Right lung (tissue), 10 donors: Measurements from ENCODE around the gene TMEM238L. TPM values are rescaled to one million over a fixed set of nuclear protein-coding genes. Genes with fewer than 3 reads are reported as not detected.
"Not testable (repeated sequence)": the region's sequence is repeated elsewhere in the genome, so short reads cannot be mapped to it uniquely, and the experiment has no call there.

Source experiments
- DNase-seq, 2 donors: peaks; one replicate each; pipeline ENCODE4 v3.0.0-alpha.2; 2013
- long read RNA-seq, 8 donors: transcript quantifications; one replicate each; lab custom pipeline, GENCODE V29; 2026
- polyA plus RNA-seq, 5 donors: library from polyadenylated mRNA; unstranded; fragments of 120-200 nt; gene quantifications; one replicate each; pipeline versions ENCODE4 v1.2.1 to v1.2.3, GENCODE V29; 2013; ENCODE audit warnings: inconsistent platforms in 1 of 5, low replicate concordance in 1 of 5; ENCODE audit not compliant: insufficient read length in 5 of 5, insufficient read depth in 1 of 5

Gene TMEM238L, protein sequence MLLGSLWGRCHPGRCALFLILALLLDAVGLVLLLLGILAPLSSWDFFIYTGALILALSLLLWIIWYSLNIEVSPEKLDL
- under 1 TPM in 3 of 5 donors, not detected in 2; 0.12 to 0.36 (median 0.15) TPM for polyA plus RNA-seq
- long read RNA-seq, donor 1: 0 reads
- long read RNA-seq, donor 2: 0 reads
- long read RNA-seq, donor 3: 0 reads
- long read RNA-seq, donor 4: 0 reads
- long read RNA-seq, donor 5: 0 reads
- long read RNA-seq, donor 6: 0 reads
- long read RNA-seq, donor 7: 0 reads
- long read RNA-seq, donor 8: 0 reads

GRCh38 chr17:10803830-10804475 is at the start of gene TMEM238L:
Gene TMEM238L (minus strand): TSS chr17:10804099. CDS start chr17:10803963, 136 bp downstream.
- DNase-seq: no peak

DNA sequence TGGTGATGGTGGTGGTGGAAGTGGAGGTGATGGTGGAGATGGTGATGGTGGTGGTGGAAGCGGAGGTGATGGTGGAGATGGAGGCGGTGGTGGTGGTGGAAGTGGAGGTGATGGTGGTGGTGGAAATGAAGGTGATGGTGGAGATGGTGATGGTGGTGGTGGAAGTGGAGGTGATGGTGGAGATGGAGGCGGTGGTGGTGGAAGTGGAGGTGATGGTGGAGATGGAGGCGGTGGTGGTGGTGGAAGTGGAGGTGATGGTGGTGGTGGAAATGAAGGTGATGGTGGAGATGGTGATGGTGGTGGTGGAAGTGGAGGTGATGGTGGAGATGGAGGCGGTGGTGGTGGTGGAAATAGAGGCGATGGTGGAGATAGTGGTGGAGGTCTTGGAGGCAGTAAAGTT is 42.7 kb upstream of the TMEM238L start:
- not testable (repeated sequence) for DNase-seq

GRCh38 chr17:10845388-10845751 is 41.5 kb upstream of the TMEM238L start:
- no peak for DNase-seq

- peak; percentile 60 to 71 for DNase-seq
These were observed 40.9 kb upstream of the TMEM238L start for GRCh38 chr17:10844621-10845387.

GRCh38 chr17:10843811-10844210 is 39.9 kb upstream of the TMEM238L start:
- DNase-seq: peak in 1 of 2 donors; percentile 7

- no peak for DNase-seq
These were observed 38.8 kb upstream of the TMEM238L start for GRCh38 chr17:10842658-10843057.

DNA sequence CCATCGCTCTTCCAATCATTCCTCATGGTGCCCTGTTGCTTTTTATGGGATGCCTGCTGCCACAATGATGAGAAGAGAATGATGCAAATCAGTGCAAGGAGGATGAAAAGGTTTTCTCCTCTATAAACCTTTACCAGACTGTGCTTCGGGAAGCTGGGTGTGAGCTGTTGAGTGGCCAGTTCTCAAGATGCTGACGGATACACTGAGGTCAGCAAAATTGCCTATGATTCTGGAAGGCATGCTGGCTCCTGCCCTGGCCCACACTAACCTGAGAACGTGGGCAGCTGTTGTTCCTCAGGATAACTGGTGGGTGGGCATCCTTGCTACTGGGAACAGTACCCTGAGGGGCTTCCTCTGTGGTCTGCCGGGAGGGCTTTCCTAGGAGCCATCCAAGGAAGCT is 34.8 kb upstream of the TMEM238L start:
- no peak for DNase-seq

DNA sequence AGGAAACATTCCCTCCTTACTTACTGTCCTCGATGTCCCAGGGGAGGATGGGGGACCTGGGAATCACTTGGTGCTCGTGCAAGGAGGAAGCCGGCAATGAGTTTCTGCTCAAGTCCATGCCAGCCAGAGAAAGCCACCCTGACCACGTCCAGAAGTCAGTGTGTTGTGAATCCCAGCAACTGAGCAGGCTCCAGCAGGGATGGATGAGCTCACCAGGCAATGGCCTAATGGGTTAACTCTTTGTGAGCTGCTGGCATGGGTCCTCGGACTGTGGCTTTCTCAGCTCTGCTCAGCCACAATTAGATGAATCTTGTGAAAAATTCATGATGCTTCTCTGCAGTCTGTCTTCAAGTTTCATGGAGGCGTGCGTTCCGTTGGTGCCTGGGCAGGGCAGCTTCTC is 34.0 kb upstream of the TMEM238L start, which contains the start of gene PIRT:
Gene PIRT, minus strand, starts transcription at position 167 of the 400 bp plus-strand sequence. CDS start 12,442 bp downstream, outside the sequence.
- DNase-seq: no peak

GRCh38 chr17:10836966-10837590 is 33.2 kb upstream of the TMEM238L start:
- no peak for DNase-seq

DNA sequence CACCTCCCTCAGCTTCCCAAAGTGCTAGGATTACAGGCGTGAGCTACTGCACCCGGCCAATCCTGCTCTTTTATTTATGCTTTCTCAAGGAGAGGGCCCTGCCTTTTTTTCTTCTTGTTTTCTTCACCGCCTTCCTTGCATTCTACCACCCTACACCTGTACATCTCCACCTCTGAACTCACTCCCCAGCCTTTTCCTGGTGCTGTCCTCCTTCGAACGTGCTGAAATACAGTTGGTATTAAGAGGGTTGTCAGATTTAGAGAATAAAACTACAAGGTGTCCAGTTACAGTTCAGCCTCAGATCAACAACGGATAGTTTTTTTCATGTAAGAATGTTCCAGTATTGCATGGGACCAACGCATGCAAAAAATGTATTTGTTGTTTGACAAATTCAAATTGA is 32.2 kb upstream of the TMEM238L start:
- DNase-seq: no peak

GRCh38 chr17:10831696-10832095 is 27.8 kb upstream of the TMEM238L start:
- DNase-seq: no peak

GRCh38 chr17:10827898-10828552 is 24.1 kb upstream of the TMEM238L start:
- no peak for DNase-seq

GRCh38 chr17:10824874-10825273 is 21.0 kb upstream of the TMEM238L start:
- DNase-seq: no peak

DNA sequence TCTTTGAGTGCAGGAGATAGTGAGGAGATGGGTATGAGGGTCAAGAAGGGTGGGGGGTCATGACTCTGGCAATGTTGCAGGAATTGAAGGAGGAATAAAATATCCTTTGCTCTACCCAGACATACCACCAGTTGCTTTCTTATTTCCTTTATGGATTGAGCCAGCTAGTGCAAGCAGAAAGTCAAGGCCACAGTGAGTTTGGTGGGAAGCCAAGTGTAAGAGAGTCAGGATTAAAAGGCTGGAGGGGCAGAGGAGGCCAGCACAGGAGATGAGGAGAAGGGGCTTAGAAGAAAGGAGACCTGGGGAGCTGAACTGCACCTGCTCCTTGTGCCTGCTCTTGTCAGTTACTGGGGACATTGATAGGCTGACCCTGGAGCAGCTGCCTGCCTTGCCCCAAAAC is 17.9 kb upstream of the TMEM238L start:
- no peak for DNase-seq

GRCh38 chr17:10821054-10821453 is 17.2 kb upstream of the TMEM238L start:
- DNase-seq: no peak

- no peak for DNase-seq
These were observed 11.4 kb upstream of the TMEM238L start for GRCh38 chr17:10815319-10815718.

DNA sequence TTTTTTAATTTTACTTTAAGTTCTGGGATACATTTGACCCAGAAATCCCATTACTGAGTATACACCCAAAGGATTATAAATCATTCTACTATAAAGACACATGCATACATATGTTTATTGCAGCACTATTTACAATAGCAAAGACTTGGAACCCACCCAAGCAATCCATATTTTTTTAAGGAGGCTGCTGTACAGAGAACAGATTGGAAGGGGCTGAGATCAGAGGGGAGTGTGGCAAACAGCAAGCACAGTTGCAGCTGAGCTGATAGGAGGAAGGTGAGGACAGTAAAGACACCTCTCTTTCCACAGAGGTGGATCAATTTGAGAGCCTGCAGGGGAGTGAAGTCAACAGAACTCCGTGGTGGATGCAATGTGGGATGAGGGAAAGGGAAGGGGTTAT is 10.2 kb upstream of the TMEM238L start:
- DNase-seq: peak in 1 of 2 donors; percentile 32

DNA sequence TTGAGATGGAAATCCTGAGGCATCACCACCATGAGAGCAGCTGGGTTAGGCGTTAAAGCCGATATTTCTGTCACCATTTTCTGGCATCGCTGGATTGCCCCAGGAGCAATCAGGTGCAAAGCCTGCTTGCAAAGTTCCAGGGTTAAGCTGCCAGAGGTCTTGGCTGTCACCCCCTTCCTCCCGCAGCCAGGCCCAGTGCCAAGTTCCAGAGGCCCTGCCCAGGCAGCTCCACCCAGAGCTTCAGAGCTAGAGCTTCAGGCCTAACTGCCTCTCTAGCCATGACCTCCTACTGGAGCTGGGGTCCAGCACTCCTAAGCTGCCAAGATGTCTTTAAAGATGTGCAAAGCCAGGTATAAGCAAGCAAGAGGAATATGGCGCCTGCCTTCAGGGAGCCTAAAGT is 8.8 kb upstream of the TMEM238L start:
- DNase-seq: no peak

DNA sequence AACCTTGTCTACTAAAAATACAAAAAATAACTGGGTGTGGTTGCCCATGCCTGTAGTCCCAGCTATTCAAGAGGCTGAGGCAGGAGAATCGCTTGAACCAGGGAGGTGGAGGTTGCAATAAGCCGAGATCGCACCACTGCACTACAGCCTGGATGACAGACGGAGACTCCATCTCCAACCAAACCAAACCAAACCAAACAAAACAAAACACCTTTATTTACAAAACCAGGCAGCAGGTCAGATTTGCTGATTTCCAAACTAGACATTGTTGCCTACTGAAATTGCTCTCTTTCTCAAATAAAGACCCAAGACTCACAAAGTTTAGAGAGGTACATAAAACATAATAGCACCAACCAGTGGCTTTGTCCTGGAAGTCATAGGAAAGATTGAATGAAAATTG is 5.7 kb upstream of the TMEM238L start:
- DNase-seq: no peak

GRCh38 chr17:10807704-10808128 is 3.8 kb upstream of the TMEM238L start:
- DNase-seq: no peak

- DNase-seq: no peak
These were observed 2.8 kb upstream of the TMEM238L start for GRCh38 chr17:10806545-10807262.
